Neural progenitor cell (in vitro differentiated cells): Measurements from ENCODE around the gene ZP4.

ENCODE experiments used
- EZH2 ChIP-seq: fragments of 200-600 bp; sonication (generic); IDR thresholded peaks from 2 replicates; pipeline ENCODE4 v1.6.1; 2017; ENCODE audit warnings: antibody characterized with exemption, mild to moderate bottlenecking, moderate library complexity
- EZH2phosphoT487 ChIP-seq: fragments of 200-600 bp; sonication (generic); IDR thresholded peaks from 2 replicates; pipeline ENCODE4 v1.6.1; 2017; ENCODE audit warnings: antibody characterized with exemption
- TF ChIP-seq, protein P1 (sequence below): fragments of 200-600 bp; sonication (generic); IDR thresholded peaks from 2 replicates; pipeline ENCODE4 v1.5.1; 2017; ENCODE audit warnings: antibody characterized with exemption, mild to moderate bottlenecking

DNA sequence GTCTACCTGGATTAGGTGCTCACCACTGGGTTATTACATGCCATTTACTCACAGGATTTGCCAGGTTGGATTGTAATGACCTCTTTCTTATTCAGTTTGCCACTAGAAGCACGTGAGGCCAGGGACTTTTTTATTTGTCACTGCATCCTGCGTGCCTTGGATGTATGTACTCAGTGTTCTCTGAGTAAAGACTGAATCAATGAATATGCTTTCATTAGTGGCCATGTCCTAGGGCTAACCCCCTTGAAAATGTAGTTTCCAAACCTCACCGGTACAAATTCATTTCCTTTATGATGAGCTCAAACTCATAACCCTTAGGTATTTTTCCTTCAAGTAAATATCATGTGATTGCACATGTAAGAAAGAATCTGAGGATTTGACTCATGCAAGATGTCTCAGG, 1.3 kb upstream of the ZP4 start:
- TF ChIP-seq, protein P1, sequence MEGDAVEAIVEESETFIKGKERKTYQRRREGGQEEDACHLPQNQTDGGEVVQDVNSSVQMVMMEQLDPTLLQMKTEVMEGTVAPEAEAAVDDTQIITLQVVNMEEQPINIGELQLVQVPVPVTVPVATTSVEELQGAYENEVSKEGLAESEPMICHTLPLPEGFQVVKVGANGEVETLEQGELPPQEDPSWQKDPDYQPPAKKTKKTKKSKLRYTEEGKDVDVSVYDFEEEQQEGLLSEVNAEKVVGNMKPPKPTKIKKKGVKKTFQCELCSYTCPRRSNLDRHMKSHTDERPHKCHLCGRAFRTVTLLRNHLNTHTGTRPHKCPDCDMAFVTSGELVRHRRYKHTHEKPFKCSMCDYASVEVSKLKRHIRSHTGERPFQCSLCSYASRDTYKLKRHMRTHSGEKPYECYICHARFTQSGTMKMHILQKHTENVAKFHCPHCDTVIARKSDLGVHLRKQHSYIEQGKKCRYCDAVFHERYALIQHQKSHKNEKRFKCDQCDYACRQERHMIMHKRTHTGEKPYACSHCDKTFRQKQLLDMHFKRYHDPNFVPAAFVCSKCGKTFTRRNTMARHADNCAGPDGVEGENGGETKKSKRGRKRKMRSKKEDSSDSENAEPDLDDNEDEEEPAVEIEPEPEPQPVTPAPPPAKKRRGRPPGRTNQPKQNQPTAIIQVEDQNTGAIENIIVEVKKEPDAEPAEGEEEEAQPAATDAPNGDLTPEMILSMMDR = no peak
- TF ChIP-seq EZH2phosphoT487 = no peak
- no peak for TF ChIP-seq EZH2
